ENCODE data around the gene HLA-DPA1. TPM values are rescaled to one million over a fixed set of nuclear protein-coding genes. Genes with fewer than 3 reads are reported as not detected.

The HLA-DPA1 gene
- total and polyA plus RNA-seq, 2 donors (not counting 1 experiment from before 2014, with no cell fraction given) = 1.5 to 9.1 TPM

DNA sequence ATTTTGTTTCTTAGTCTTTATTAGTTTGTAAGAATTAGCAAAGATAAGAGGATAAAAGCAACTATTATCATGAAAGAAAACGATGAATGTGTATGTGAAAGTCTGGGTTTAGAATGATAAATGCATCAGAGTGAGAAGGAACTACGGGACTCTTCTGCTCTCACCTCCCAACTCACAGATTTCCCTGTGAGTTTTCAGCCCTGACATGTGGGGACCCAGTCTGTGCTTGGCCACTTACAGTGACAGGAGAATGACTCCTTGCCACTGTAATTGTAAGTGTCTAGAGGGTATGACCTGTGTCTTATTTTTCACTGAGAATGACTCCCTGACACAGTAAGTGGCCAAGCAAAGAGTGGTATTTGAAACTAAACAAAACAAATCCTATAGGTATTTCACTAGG, 2.5 kb downstream of the HLA-DPA1 start:
- no peak overlapping the region for H3K4me2 ChIP-seq (ENCODE audit: extremely low read depth, insufficient read depth, low read length)
- H3K79me2 ChIP-seq (ENCODE audit: control insufficient read depth, insufficient read depth, low read length) = no peaks in the 10 kb centered on the region
- no peaks in the 10 kb centered on the region for H4K20me1 ChIP-seq (ENCODE audit: control insufficient read depth, extremely low read depth, insufficient read depth, low read length)
- no peaks in the 10 kb centered on the region for H3K36me3 ChIP-seq (ENCODE audit: control insufficient read depth, insufficient read depth, low read length)
- no peak overlapping the region for H3K27ac ChIP-seq (ENCODE audit: insufficient read depth, low read length)
- H3K9ac ChIP-seq (ENCODE audit: insufficient read depth, low read length) = no peak overlapping the region
- no peaks in the 10 kb centered on the region for H3K9me3 ChIP-seq (ENCODE audit: control insufficient read depth, insufficient read depth, low read depth, low read length)
- H3K4me1 ChIP-seq (ENCODE audit: control insufficient read depth, extremely low read depth, insufficient read depth, low read length) = no peaks in the 10 kb centered on the region
- TF ChIP-seq, protein P1, sequence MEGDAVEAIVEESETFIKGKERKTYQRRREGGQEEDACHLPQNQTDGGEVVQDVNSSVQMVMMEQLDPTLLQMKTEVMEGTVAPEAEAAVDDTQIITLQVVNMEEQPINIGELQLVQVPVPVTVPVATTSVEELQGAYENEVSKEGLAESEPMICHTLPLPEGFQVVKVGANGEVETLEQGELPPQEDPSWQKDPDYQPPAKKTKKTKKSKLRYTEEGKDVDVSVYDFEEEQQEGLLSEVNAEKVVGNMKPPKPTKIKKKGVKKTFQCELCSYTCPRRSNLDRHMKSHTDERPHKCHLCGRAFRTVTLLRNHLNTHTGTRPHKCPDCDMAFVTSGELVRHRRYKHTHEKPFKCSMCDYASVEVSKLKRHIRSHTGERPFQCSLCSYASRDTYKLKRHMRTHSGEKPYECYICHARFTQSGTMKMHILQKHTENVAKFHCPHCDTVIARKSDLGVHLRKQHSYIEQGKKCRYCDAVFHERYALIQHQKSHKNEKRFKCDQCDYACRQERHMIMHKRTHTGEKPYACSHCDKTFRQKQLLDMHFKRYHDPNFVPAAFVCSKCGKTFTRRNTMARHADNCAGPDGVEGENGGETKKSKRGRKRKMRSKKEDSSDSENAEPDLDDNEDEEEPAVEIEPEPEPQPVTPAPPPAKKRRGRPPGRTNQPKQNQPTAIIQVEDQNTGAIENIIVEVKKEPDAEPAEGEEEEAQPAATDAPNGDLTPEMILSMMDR (conservative IDR thresholded peaks at IDR 0.05 in 1 of 2, IDR thresholded peaks at IDR 0.05 in 1 of 2; ENCODE audit: low read depth in 1 of 2, low read length in 2 of 2) = no peak
- no peak for TF ChIP-seq EZH2 (IDR thresholded peaks at IDR 0.05; ENCODE audit: low read length, missing control alignments)
- H3K27me3 ChIP-seq (ENCODE audit: control insufficient read depth, insufficient read depth, low read length) = peaks cover 3% of the 10 kb centered on the region
- H2AFZ ChIP-seq (ENCODE audit: low read length) = no peak overlapping the region
- no peak overlapping the region for H3K4me3 ChIP-seq (replicated peaks in 1 of 4; ENCODE audit: control extremely low read depth in 1 of 4, insufficient read depth in 1 of 4, low read depth in 3 of 4, low read length in 4 of 4)
- no peak for DNase-seq (ENCODE audit: low read depth in 2 of 2)

DNA sequence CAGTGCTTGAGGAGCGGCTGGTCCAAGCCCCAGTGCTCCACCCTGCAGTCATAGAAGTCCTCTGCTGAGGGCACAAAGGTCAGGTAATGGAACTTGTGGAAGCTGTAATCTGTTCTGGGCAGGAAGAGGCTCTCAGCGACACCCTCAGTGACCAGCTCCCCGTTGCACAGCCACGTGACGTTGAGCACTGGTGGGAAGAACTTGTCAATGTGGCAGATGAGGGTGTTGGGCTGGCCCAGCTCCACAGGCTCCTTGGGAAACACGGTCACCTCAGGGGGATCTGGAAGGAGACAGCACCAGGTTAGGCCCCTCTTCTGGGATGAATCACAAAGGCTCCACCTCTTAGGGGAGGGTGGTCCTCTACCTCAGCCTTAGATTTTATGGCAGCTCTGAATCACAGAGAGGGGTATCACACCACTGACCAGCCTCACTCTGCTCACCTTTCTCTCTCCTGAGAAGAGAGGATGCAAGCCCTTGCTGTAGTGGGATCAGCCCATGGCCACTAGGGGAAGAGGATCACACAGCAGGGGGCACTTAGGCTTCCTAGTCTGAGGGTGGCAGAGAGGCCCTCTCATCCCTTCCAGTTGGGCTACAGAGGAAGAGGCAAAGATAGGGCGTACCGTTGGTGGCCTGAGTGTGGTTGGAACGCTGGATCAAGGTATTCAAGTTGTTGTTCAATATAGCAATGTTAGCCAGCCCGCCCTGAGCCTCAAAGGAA, 4.3 kb downstream of the HLA-DPA1 start:
- Histone ChIP-seq H3K4me2 (ENCODE audit: extremely low read depth, insufficient read depth, low read length) (no peak overlapping the region), H3K9me3 (ENCODE audit: control insufficient read depth, insufficient read depth, low read depth, low read length) (no peaks in the 10 kb centered on the region), H3K9ac (ENCODE audit: insufficient read depth, low read length) (no peak overlapping the region), H3K27ac (ENCODE audit: insufficient read depth, low read length) (no peak overlapping the region), H3K79me2 (ENCODE audit: control insufficient read depth, insufficient read depth, low read length) (no peaks in the 10 kb centered on the region), H4K20me1 (ENCODE audit: control insufficient read depth, extremely low read depth, insufficient read depth, low read length) (no peaks in the 10 kb centered on the region), H3K4me1 (ENCODE audit: control insufficient read depth, extremely low read depth, insufficient read depth, low read length) (no peaks in the 10 kb centered on the region), H3K27me3 (ENCODE audit: control insufficient read depth, insufficient read depth, low read length) (peaks cover 3% of the 10 kb centered on the region), H3K4me3 (replicated peaks in 1 of 4; ENCODE audit: control extremely low read depth in 1 of 4, insufficient read depth in 1 of 4, low read depth in 3 of 4, low read length in 4 of 4) (no peak overlapping the region), H2AFZ (ENCODE audit: low read length) (no peak overlapping the region), H3K36me3 (ENCODE audit: control insufficient read depth, insufficient read depth, low read length) (no peaks in the 10 kb centered on the region)
- DNase-seq (ENCODE audit: low read depth in 2 of 2) = no peak
- no peak for TF ChIP-seq EZH2 (IDR thresholded peaks at IDR 0.05; ENCODE audit: low read length, missing control alignments)
- TF ChIP-seq, protein P1 (conservative IDR thresholded peaks at IDR 0.05 in 1 of 2, IDR thresholded peaks at IDR 0.05 in 1 of 2; ENCODE audit: low read depth in 1 of 2, low read length in 2 of 2) = no peak

DNA sequence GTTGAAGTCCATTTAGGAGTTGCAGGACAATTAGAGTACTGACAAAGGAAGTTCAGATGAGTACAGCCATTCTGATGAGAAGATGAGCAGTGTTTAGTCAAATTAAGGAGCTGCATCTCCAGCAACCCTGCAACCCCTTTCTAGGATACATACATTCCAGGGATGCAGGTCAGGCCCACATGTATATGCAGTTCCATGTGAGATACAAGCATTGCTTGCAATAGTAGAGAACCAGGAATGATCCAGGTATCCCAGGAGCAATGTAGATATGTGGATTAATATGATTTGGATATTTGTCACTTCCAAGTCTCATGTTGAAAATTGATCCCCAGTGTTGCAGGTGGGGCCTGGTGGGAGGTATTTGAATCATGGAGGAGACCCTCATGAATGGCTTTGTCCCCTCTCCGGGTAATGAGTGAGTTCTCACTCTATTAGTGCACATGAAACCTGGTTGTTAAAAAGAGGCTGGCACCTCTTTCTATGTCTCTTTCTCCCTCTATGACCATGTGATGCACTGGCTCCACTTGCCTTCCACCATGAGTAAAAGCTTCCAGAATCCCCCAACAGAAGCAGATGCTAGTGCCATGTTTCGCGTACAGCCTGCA, 6.4 kb downstream of the HLA-DPA1 start:
- TF ChIP-seq EZH2 (IDR thresholded peaks at IDR 0.05; ENCODE audit: low read length, missing control alignments) = no peak
- TF ChIP-seq, protein P1 (conservative IDR thresholded peaks at IDR 0.05 in 1 of 2, IDR thresholded peaks at IDR 0.05 in 1 of 2; ENCODE audit: low read depth in 1 of 2, low read length in 2 of 2) = no peak
- no peak overlapping the region for H3K4me3 ChIP-seq (replicated peaks in 1 of 4; ENCODE audit: control extremely low read depth in 1 of 4, insufficient read depth in 1 of 4, low read depth in 3 of 4, low read length in 4 of 4)
- no peak overlapping the region for H3K4me2 ChIP-seq (ENCODE audit: extremely low read depth, insufficient read depth, low read length)
- H2AFZ ChIP-seq (ENCODE audit: low read length) = no peak overlapping the region
- DNase-seq (ENCODE audit: low read depth in 2 of 2) = no peak
- H3K4me1 ChIP-seq (ENCODE audit: control insufficient read depth, extremely low read depth, insufficient read depth, low read length) = no peaks in the 10 kb centered on the region
- H3K79me2 ChIP-seq (ENCODE audit: control insufficient read depth, insufficient read depth, low read length) = no peaks in the 10 kb centered on the region
- no peaks in the 10 kb centered on the region for H3K27me3 ChIP-seq (ENCODE audit: control insufficient read depth, insufficient read depth, low read length)
- H3K27ac ChIP-seq (ENCODE audit: insufficient read depth, low read length) = no peak overlapping the region
- H3K36me3 ChIP-seq (ENCODE audit: control insufficient read depth, insufficient read depth, low read length) = no peaks in the 10 kb centered on the region
- H4K20me1 ChIP-seq (ENCODE audit: control insufficient read depth, extremely low read depth, insufficient read depth, low read length) = no peaks in the 10 kb centered on the region
- no peak overlapping the region for H3K9ac ChIP-seq (ENCODE audit: insufficient read depth, low read length)
- no peaks in the 10 kb centered on the region for H3K9me3 ChIP-seq (ENCODE audit: control insufficient read depth, insufficient read depth, low read depth, low read length)
